HepG2 (cell line): ENCODE data around the gene GALNT17.

Experiments
- EP300 ChIP-seq, 3 experiments: sonication (generic) in 1 of 3; formaldehyde crosslinking in 1 of 3; IDR thresholded peaks; 2 replicates each; pipeline versions ENCODE4 v1.5.1 to v1.6.1; 2011 to 2020; ENCODE audit warnings: low read depth in 2 of 3, low read length in 2 of 3, borderline replicate concordance in 1 of 3, improper control_type of control experiment in 1 of 3, mild to moderate bottlenecking in 1 of 3, missing genetic modification reagents in 1 of 3, moderate library complexity in 1 of 3
- EZH2 ChIP-seq: conservative IDR thresholded peaks from 2 replicates; pipeline ENCODE4 v1.6.1; 2012; ENCODE audit warnings: mild to moderate bottlenecking, low read depth, low read length, moderate library complexity
- NCOR1 ChIP-seq: fragments of 200-600 bp; sonication (generic); IDR thresholded peaks from 2 replicates; pipeline ENCODE4 v1.7.0; 2017; ENCODE audit warnings: antibody characterized with exemption, low read length, borderline replicate concordance
- POLR2A ChIP-seq, 2 experiments: IDR thresholded peaks; 2 replicates each; pipeline ENCODE4 v1.6.1; 2011; ENCODE audit warnings: low read depth in 2 of 2, low read length in 2 of 2, mild to moderate bottlenecking in 1 of 2, moderate library complexity in 1 of 2; ENCODE audit not compliant: insufficient read depth in 1 of 2
- SP1 ChIP-seq, 2 experiments: fragments of 450-650 bp in 1 of 2; sonication (generic) in 1 of 2; formaldehyde crosslinking in 1 of 2; IDR thresholded peaks; 2 replicates each; pipeline versions ENCODE4 v1.4.0 to v1.6.1; 2016 to 2020; ENCODE audit warnings: missing genetic modification reagents in 1 of 2
- STAG1 ChIP-seq: sonication (generic); formaldehyde crosslinking; IDR thresholded peaks from 2 replicates; pipeline ENCODE4 v1.4.0; 2020; ENCODE audit warnings: missing genetic modification reagents
- TRIM22 ChIP-seq: fragments of 450-650 bp; IDR thresholded peaks from 2 replicates; pipeline ENCODE4 v1.6.1; 2017
- ZNF567 ChIP-seq: sonication (generic); formaldehyde crosslinking; IDR thresholded peaks from 2 replicates; pipeline ENCODE4 v1.8.1; 2023; ENCODE audit warnings: mild to moderate bottlenecking, missing genetic modification reagents, borderline replicate concordance

- TF ChIP-seq TRIM22 (no peak), EZH2 (no peak), NCOR1 (no peak), ZNF567 (CRISPR knock-in tag) (no peak), SP1 (IDR thresholded peaks at IDR 0.05) (no peak), SP1 (CRISPR knock-in tag; IDR thresholded peaks at IDR 0.05) (no peak), POLR2A (IDR thresholded peaks at IDR 0.05; ENCODE audit: insufficient read depth in 1 of 2, low read depth in 2 of 2, low read length in 2 of 2) (no peak), EP300 (IDR thresholded peaks at IDR 0.05; ENCODE audit: low read depth in 2 of 2, low read length in 2 of 2) (no peak), EP300 (CRISPR knock-in tag; IDR thresholded peaks at IDR 0.05; ENCODE audit: borderline replicate concordance) (no peak), STAG1 (CRISPR knock-in tag) (no peak)
Observed at GRCh38 chr7:71349682-71350481, 217.9 kb downstream of the GALNT17 start.
